ENCODE results near the gene BEND6.

BEND6 gene

DNA sequence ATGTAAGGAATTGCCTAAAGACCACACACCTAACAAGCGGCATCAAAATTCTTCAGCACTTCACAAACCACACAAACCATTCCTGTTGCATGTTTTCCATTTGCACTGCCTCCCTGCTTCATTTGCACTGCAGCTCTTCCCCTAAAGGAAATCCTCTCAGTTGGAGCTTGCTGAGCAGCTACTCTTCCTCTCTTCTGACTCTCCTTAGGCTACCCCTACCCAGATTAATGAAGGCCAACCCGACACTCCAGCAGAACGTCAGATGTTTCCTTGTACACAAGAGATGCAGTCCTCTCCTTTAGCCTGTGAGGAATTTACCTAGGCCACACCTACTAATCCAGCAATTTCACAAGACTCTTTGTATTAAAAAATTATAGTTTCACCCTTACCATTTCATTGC is 8.1 kb downstream of the BEND6 start:
- Histone ChIP-seq H4K20me1 (ENCODE audit: insufficient read depth, low read length) (no peaks in the 10 kb centered on the region), H3K4me2 (ENCODE audit: low read length) (no peak overlapping the region)

DNA sequence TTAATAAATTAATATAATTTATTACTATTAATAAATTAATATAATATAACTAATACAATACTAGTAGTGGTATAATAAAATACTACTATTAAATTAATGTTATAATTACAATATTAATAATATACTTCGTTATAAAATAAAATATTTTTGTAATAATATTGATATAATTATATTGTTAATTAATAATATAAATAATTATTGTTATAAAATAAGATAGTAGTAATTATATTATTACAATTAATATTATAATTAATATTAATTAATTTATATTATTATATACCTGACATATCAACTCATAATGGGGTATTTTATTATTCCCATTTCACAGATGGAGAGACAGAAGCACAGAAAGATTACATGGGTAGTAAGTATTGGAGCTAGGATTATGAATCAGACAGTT is 8.9 kb downstream of the BEND6 start:
- Histone ChIP-seq H3K27ac (ENCODE audit: low read length) (no peak overlapping the region), H3K4me2 (ENCODE audit: low read length) (no peak overlapping the region), H3K9me3 (ENCODE audit: insufficient read depth, low read length) (no peaks in the 10 kb centered on the region), H4K20me1 (ENCODE audit: insufficient read depth, low read length) (no peaks in the 10 kb centered on the region), H3K36me3 (replicated peaks; ENCODE audit: low read depth, low read length) (no peaks in the 10 kb centered on the region), H3K4me3 (ENCODE audit: low read length) (no peak overlapping the region), H3K4me1 (ENCODE audit: low read length) (no peaks in the 10 kb centered on the region), H3K27me3 (ENCODE audit: low read depth, low read length) (peaks cover 13% of the 10 kb centered on the region; the same call in 1 of the 2 replicates), H3K79me2 (ENCODE audit: low read length) (no peaks in the 10 kb centered on the region), H2AFZ (ENCODE audit: low read depth, low read length) (no peak overlapping the region), H3K9ac (ENCODE audit: low read length) (no peak overlapping the region)
- TF ChIP-seq, protein P1, sequence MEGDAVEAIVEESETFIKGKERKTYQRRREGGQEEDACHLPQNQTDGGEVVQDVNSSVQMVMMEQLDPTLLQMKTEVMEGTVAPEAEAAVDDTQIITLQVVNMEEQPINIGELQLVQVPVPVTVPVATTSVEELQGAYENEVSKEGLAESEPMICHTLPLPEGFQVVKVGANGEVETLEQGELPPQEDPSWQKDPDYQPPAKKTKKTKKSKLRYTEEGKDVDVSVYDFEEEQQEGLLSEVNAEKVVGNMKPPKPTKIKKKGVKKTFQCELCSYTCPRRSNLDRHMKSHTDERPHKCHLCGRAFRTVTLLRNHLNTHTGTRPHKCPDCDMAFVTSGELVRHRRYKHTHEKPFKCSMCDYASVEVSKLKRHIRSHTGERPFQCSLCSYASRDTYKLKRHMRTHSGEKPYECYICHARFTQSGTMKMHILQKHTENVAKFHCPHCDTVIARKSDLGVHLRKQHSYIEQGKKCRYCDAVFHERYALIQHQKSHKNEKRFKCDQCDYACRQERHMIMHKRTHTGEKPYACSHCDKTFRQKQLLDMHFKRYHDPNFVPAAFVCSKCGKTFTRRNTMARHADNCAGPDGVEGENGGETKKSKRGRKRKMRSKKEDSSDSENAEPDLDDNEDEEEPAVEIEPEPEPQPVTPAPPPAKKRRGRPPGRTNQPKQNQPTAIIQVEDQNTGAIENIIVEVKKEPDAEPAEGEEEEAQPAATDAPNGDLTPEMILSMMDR (IDR thresholded peaks at IDR 0.05; ENCODE audit: low read depth, low read length) = no peak
- no peak for TF ChIP-seq EZH2phosphoT487 (IDR thresholded peaks at IDR 0.05; ENCODE audit: low read depth)

More for the DNA sequence above, 8.1 kb downstream of the BEND6 start:
- Histone ChIP-seq H3K4me1 (ENCODE audit: low read length) (no peaks in the 10 kb centered on the region), H3K9me3 (ENCODE audit: insufficient read depth, low read length) (no peaks in the 10 kb centered on the region), H2AFZ (ENCODE audit: low read depth, low read length) (no peak overlapping the region), H3K79me2 (ENCODE audit: low read length) (no peaks in the 10 kb centered on the region), H3K27me3 (ENCODE audit: low read depth, low read length) (peaks cover 14% of the 10 kb centered on the region; the same call in 1 of the 2 replicates), H3K9ac (ENCODE audit: low read length) (no peak overlapping the region), H3K27ac (ENCODE audit: low read length) (no peak overlapping the region), H3K4me3 (ENCODE audit: low read length) (no peak overlapping the region), H3K36me3 (replicated peaks; ENCODE audit: low read depth, low read length) (no peaks in the 10 kb centered on the region)
- TF ChIP-seq, protein P1 (IDR thresholded peaks at IDR 0.05; ENCODE audit: low read depth, low read length) = no peak
- TF ChIP-seq EZH2phosphoT487 (IDR thresholded peaks at IDR 0.05; ENCODE audit: low read depth) = no peak

DNA sequence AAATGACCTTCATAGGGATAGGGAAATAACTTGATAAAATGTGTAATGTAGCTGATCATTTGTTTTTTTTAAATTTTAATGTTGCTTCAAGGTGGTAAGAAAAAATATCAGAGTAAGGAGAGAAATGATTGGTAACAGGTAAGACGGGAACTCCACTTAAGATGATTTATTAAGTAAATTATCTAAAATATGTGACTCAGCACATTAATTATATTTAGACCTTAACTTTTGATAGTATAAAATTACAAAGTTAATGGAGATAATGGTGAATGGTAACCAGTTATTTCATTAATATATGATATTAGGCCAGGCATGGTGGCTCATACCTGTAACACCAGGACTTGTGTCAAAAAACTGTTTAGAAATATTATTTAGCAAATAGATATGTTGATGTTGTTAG is 10.2 kb downstream of the BEND6 start:
- no peak overlapping the region for H3K27ac ChIP-seq (ENCODE audit: low read length)
- H3K9ac ChIP-seq (ENCODE audit: low read length) = no peak overlapping the region
- no peaks in the 10 kb centered on the region for H3K36me3 ChIP-seq (replicated peaks; ENCODE audit: low read depth, low read length)
- no peaks in the 10 kb centered on the region for H4K20me1 ChIP-seq (ENCODE audit: insufficient read depth, low read length)
- no peaks in the 10 kb centered on the region for H3K79me2 ChIP-seq (ENCODE audit: low read length)
- H3K9me3 ChIP-seq (ENCODE audit: insufficient read depth, low read length) = no peaks in the 10 kb centered on the region
- H3K4me3 ChIP-seq (ENCODE audit: low read length) = no peak overlapping the region
- H2AFZ ChIP-seq (ENCODE audit: low read depth, low read length) = no peak overlapping the region
- H3K4me2 ChIP-seq (ENCODE audit: low read length) = no peak overlapping the region
- peaks cover 9% of the 10 kb centered on the region; the same call in 1 of the 2 replicates for H3K27me3 ChIP-seq (ENCODE audit: low read depth, low read length)
- H3K4me1 ChIP-seq (ENCODE audit: low read length) = no peaks in the 10 kb centered on the region
- TF ChIP-seq, protein P1 (IDR thresholded peaks at IDR 0.05; ENCODE audit: low read depth, low read length) = no peak
- TF ChIP-seq EZH2phosphoT487 (IDR thresholded peaks at IDR 0.05; ENCODE audit: low read depth) = no peak

DNA sequence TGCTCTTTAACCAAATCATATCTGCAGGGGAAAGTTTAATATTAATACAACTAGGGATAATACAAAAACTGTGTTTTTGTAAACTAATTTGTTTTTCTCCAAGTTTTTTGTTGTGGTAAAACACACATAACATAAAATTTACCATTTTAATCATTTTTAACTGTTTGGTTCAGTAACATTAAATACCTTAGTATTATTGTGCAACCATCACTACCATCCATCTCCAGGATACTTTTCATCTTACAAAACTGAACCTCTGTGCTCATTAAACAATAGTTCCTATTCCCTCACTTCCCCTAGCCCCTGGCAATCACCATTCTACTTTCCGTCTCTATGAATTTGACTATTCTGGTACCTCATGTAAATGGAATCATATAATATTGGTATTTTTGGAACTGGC is 15.9 kb downstream of the BEND6 start:
- Histone ChIP-seq H4K20me1 (ENCODE audit: insufficient read depth, low read length) (no peaks in the 10 kb centered on the region), H3K27ac (ENCODE audit: low read length) (no peak overlapping the region), H3K4me1 (ENCODE audit: low read length) (no peaks in the 10 kb centered on the region), H3K27me3 (ENCODE audit: low read depth, low read length) (peaks cover 5% of the 10 kb centered on the region; the same call in 1 of the 2 replicates), H3K79me2 (ENCODE audit: low read length) (no peaks in the 10 kb centered on the region), H3K9ac (ENCODE audit: low read length) (no peak overlapping the region), H2AFZ (ENCODE audit: low read depth, low read length) (no peak overlapping the region), H3K4me2 (ENCODE audit: low read length) (no peak overlapping the region), H3K36me3 (replicated peaks; ENCODE audit: low read depth, low read length) (no peaks in the 10 kb centered on the region), H3K9me3 (ENCODE audit: insufficient read depth, low read length) (no peaks in the 10 kb centered on the region), H3K4me3 (ENCODE audit: low read length) (no peak overlapping the region)
- no peak for TF ChIP-seq EZH2phosphoT487 (IDR thresholded peaks at IDR 0.05; ENCODE audit: low read depth)
- TF ChIP-seq, protein P1 (IDR thresholded peaks at IDR 0.05; ENCODE audit: low read depth, low read length) = no peak
